ENCODE results near the gene FIGNL1. TPM values are rescaled to one million over a fixed set of nuclear protein-coding genes. Genes with fewer than 3 reads are reported as not detected.

Gene FIGNL1
- total and polyA plus RNA-seq, 2 of the 4 experiments (the other 2 are of a cell fraction): 8.2 to 27.1 TPM

DNA sequence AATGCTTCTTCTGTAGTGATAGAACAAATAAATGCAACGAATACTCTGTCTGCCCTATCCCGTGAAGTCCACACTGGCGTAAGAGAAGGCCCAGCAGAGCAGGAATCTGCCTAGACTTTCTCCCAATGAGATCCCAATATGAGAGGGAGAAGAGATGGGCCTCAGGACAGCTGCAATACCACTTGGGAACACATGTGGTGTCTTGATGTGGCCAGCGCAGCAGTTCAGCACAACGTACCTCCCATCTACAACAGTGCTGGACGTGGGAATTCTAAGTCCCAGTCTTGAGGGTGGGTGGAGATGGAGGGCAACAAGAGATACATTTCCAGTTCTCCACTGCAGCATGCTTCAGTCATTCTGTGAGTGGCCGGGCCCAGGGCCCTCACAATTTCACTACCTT, 45.8 kb downstream of the FIGNL1 start:
- Histone ChIP-seq H4K91ac (ENCODE audit: insufficient read depth, low read depth, low read length) (no peak overlapping the region), H3K9me3 (ENCODE audit: control insufficient read depth, insufficient read depth, low read length) (no peaks in the 10 kb centered on the region), H3K4me3 (ENCODE audit: insufficient read depth, low read depth, low read length) (no peak overlapping the region), H3K9ac (ENCODE audit: low read depth, low read length) (no peak overlapping the region), H3K4me2 (ENCODE audit: low read depth, low read length) (no peak overlapping the region), H3K4ac (ENCODE audit: low read depth, low read length) (no peak overlapping the region), H3K56ac (ENCODE audit: extremely low read depth, insufficient read depth, low read length) (no peak overlapping the region), H3K14ac (replicated peaks; ENCODE audit: low read depth, low read length) (no peak overlapping the region), H2BK5ac (ENCODE audit: low read depth, low read length, poor library complexity, severe bottlenecking) (no peak overlapping the region), H3K18ac (ENCODE audit: low read depth, low read length) (no peak overlapping the region), H2AK9ac (replicated peaks; ENCODE audit: low read depth, low read length, poor library complexity) (no peak overlapping the region), H3K79me1 (ENCODE audit: low read depth in 1 of 2, low read length in 2 of 2) (no peaks in the 10 kb centered on the region), H4K8ac (ENCODE audit: low read depth in 2 of 2, low read length in 2 of 2) (no peak overlapping the region), H2AK5ac (ENCODE audit: low read depth, low read length) (no peak overlapping the region), H3K27me3 (ENCODE audit: control insufficient read depth, insufficient read depth, low read length) (peaks cover 24% of the 10 kb centered on the region), H4K5ac (ENCODE audit: low read depth, low read length) (no peak overlapping the region), H3K27ac (ENCODE audit: insufficient read depth, low read length) (no peak overlapping the region), H4K20me1 (ENCODE audit: insufficient read depth, low read length) (no peaks in the 10 kb centered on the region), H2BK15ac (ENCODE audit: low read depth, low read length) (no peak overlapping the region), H3K36me3 (ENCODE audit: control insufficient read depth, insufficient read depth, low read length) (no peaks in the 10 kb centered on the region), H2AFZ (replicated peaks; ENCODE audit: low read length, poor library complexity) (no peak overlapping the region), H2BK20ac (ENCODE audit: low read depth, low read length) (no peak overlapping the region), H3K4me1 (ENCODE audit: control insufficient read depth, insufficient read depth, low read length) (no peaks in the 10 kb centered on the region), H3K9me1 (ENCODE audit: insufficient read depth, low read length) (no peaks in the 10 kb centered on the region), H2BK120ac (ENCODE audit: low read depth, low read length) (no peak overlapping the region), H3K23ac (ENCODE audit: low read depth, low read length) (no peak overlapping the region)
- intact Hi-C loops (cut with micrococcal nuclease): no loop called here
- CTCF ChIA-PET: no interaction called here
- POLR2A ChIA-PET (ENCODE audit: unreplicated experiment): no interaction called here
- TF ChIP-seq MAZ (IDR thresholded peaks at IDR 0.05; ENCODE audit: borderline replicate concordance, low read depth, low read length): no peak
- TF ChIP-seq CEBPB (IDR thresholded peaks at IDR 0.05; ENCODE audit: low read depth, low read length): no peak
- TF ChIP-seq RFX5 (IDR thresholded peaks at IDR 0.05; ENCODE audit: low read depth, low read length): no peak
- no peak for TF ChIP-seq SMC3 (IDR thresholded peaks at IDR 0.05; ENCODE audit: low read depth, low read length)
- TF ChIP-seq BHLHE40 (IDR thresholded peaks at IDR 0.05; ENCODE audit: low read depth, low read length): no peak
- TF ChIP-seq MXI1 (IDR thresholded peaks at IDR 0.05; ENCODE audit: borderline replicate concordance, low read depth, low read length): no peak
- no peak for TF ChIP-seq NFE2L2 (IDR thresholded peaks at IDR 0.05; ENCODE audit: low read depth, low read length)
- TF ChIP-seq RCOR1 (IDR thresholded peaks at IDR 0.05; ENCODE audit: insufficient replicate concordance, low read length): no peak
- TF ChIP-seq RAD21 (IDR thresholded peaks at IDR 0.05; ENCODE audit: low read length): no peak
- TF ChIP-seq FOS (IDR thresholded peaks at IDR 0.05; ENCODE audit: low read depth, low read length): no peak
- no peak for TF ChIP-seq MAFK (IDR thresholded peaks at IDR 0.05; ENCODE audit: low read depth, low read length)
- TF ChIP-seq, protein P1, sequence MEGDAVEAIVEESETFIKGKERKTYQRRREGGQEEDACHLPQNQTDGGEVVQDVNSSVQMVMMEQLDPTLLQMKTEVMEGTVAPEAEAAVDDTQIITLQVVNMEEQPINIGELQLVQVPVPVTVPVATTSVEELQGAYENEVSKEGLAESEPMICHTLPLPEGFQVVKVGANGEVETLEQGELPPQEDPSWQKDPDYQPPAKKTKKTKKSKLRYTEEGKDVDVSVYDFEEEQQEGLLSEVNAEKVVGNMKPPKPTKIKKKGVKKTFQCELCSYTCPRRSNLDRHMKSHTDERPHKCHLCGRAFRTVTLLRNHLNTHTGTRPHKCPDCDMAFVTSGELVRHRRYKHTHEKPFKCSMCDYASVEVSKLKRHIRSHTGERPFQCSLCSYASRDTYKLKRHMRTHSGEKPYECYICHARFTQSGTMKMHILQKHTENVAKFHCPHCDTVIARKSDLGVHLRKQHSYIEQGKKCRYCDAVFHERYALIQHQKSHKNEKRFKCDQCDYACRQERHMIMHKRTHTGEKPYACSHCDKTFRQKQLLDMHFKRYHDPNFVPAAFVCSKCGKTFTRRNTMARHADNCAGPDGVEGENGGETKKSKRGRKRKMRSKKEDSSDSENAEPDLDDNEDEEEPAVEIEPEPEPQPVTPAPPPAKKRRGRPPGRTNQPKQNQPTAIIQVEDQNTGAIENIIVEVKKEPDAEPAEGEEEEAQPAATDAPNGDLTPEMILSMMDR (conservative IDR thresholded peaks at IDR 0.05; ENCODE audit: low read depth, low read length): no peak
- TF ChIP-seq, protein P2, sequence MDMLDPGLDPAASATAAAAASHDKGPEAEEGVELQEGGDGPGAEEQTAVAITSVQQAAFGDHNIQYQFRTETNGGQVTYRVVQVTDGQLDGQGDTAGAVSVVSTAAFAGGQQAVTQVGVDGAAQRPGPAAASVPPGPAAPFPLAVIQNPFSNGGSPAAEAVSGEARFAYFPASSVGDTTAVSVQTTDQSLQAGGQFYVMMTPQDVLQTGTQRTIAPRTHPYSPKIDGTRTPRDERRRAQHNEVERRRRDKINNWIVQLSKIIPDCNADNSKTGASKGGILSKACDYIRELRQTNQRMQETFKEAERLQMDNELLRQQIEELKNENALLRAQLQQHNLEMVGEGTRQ (IDR thresholded peaks at IDR 0.05; ENCODE audit: low read depth, low read length): no peak
- TF ChIP-seq CHD1 (IDR thresholded peaks at IDR 0.05; ENCODE audit: low read depth, low read length): no peak
- TF ChIP-seq POLR2A (IDR thresholded peaks at IDR 0.05; ENCODE audit: low read depth, low read length): no peak
- TF ChIP-seq, protein P3, sequence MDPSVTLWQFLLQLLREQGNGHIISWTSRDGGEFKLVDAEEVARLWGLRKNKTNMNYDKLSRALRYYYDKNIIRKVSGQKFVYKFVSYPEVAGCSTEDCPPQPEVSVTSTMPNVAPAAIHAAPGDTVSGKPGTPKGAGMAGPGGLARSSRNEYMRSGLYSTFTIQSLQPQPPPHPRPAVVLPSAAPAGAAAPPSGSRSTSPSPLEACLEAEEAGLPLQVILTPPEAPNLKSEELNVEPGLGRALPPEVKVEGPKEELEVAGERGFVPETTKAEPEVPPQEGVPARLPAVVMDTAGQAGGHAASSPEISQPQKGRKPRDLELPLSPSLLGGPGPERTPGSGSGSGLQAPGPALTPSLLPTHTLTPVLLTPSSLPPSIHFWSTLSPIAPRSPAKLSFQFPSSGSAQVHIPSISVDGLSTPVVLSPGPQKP (IDR thresholded peaks at IDR 0.05; ENCODE audit: borderline replicate concordance, low read depth, low read length): no peak
- WGBS, 2 experiments (ENCODE audit: extremely low coverage in 2 of 2, insufficient read length in 1 of 2): no CpG with 5 or more reads among the region's 7 CpGs
- ATAC-seq (ENCODE audit: low read depth) (no peak), DNase-seq (no peak)
- dilution Hi-C loops (cut with HindIII; ENCODE audit: low sequenced_read_pairs, unreplicated experiment): no loop called here
- BruUV-seq (replicated peaks): no TSS peak
- in situ Hi-C loops (cut with MboI; ENCODE audit: low sequenced_read_pairs): no loop called here
